GM12875 (cell line): ENCODE data around the gene DOC2B.
A peak's percentile ranks its signal among the peaks of the same experiment; 100 is the strongest.

Source experiments
- H3K4me3 ChIP-seq: one replicate; pipeline ENCODE4 v1.5.1; 2011; ENCODE audit warnings: low read depth, low read length, control low read depth
- TF ChIP-seq, protein P1 (sequence below): IDR thresholded peaks from 2 replicates; pipeline ENCODE4 v1.5.1; 2011; ENCODE audit warnings: low read depth, mild to moderate bottlenecking, control low read depth, inconsistent platforms, low read length, moderate library complexity, borderline replicate concordance; ENCODE audit not compliant: insufficient read depth

Gene DOC2B

DNA sequence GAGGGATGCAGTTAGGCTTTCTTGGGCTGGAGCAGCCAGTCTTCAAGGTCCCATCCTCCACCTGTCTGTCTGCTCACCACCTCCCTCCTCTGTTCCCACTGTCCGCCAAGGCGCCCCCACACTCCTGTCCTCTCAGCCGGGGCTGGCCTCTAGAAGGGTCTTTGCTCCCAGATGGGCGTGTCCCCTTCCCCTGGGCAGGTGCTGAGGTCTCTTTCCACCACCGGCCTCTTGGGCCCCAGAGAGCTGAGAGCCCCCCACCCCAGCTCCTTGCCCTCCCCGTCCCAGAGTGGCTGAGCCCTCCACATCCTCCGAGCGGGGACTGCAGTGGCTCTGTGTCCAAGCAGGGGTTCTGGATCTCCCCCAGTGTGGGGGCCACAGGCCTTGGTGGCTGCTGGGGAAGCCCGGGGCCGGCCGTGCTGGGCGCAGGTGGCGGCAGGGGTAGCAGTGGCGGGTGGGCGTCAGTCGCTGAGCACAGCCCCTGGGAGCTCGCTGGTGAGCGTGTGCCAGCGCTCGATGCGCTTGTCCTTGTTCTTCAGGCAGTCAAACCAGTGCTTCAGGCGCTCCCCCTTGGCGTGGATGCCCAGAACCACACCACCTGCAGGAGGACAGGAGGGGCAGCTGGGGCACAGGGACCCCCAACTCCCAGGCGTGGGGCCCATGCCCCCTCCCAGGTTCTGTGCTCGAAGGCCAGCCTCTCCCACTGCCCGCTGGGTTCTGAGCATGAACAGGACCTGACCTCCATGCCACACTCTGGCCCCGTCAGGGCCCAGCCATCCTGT, 34.3 kb downstream of the DOC2B start:
- H3K4me3 ChIP-seq, result no peak overlapping the region
- TF ChIP-seq, protein P1, sequence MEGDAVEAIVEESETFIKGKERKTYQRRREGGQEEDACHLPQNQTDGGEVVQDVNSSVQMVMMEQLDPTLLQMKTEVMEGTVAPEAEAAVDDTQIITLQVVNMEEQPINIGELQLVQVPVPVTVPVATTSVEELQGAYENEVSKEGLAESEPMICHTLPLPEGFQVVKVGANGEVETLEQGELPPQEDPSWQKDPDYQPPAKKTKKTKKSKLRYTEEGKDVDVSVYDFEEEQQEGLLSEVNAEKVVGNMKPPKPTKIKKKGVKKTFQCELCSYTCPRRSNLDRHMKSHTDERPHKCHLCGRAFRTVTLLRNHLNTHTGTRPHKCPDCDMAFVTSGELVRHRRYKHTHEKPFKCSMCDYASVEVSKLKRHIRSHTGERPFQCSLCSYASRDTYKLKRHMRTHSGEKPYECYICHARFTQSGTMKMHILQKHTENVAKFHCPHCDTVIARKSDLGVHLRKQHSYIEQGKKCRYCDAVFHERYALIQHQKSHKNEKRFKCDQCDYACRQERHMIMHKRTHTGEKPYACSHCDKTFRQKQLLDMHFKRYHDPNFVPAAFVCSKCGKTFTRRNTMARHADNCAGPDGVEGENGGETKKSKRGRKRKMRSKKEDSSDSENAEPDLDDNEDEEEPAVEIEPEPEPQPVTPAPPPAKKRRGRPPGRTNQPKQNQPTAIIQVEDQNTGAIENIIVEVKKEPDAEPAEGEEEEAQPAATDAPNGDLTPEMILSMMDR, result no peak

DNA sequence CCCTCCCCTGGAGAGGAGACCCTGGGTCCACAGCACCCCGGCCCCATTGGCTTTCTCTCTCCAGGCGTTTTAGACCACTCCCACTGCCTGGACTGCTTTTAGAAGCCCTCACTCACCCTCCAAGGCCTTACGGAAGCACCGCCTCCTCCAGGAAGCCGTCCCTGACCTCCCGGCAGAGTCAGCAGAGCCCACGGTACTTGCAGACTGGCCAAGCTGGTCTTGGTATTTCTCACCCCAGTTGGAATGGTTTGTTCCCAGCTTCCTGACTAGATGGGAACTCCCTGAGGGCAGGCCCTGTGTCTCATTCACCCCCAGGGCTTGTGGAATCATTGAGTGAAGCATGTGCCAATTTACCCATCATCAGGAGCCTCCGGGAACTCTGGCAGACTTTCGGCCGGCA, 34.9 kb downstream of the DOC2B start:
- TF ChIP-seq, protein P1, result no peak
- H3K4me3 ChIP-seq, result no peak overlapping the region

DNA sequence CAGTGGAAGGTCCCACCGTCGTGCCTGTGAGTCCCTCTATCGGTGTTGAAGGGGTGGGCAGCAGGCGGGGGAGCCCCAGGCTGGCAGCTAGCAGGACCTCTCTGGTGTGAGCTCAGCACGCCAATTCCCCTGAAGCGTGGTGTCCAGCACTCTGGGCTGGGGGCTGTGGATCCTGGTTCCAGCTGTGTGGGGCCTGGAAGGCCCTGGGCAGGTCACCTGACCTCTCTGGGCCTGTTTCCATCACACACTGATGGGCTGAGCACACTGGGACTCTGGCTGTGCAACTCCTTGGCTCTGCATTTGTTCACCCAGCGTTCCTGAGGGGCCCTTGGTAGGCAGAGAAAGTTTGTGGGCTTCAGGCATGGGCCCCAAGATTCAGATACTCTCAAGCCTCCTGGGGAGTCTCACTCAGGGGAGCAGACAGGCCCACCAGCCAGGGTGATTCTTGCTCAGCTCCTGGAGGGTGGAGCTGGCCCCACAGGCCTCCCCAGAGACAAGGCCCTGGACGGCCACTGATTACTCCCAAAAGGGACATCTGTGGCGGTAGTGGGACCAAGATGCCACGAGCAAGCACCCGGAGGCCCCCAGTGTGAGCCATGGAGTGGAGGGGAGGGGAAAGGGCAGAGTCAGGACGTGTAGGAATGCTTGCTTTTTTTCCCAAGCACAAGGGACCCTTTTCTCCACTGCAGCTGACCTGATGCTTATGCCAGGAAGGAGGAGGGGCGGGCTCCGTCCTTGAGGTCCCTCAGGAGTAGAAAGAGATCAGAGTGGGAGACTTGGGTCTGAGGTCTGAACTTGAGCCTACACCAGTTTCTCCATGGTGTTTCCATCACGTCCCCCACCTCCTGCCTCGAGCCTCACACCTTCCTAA, 35.5 kb downstream of the DOC2B start:
- TF ChIP-seq, protein P1, result no peak

DNA sequence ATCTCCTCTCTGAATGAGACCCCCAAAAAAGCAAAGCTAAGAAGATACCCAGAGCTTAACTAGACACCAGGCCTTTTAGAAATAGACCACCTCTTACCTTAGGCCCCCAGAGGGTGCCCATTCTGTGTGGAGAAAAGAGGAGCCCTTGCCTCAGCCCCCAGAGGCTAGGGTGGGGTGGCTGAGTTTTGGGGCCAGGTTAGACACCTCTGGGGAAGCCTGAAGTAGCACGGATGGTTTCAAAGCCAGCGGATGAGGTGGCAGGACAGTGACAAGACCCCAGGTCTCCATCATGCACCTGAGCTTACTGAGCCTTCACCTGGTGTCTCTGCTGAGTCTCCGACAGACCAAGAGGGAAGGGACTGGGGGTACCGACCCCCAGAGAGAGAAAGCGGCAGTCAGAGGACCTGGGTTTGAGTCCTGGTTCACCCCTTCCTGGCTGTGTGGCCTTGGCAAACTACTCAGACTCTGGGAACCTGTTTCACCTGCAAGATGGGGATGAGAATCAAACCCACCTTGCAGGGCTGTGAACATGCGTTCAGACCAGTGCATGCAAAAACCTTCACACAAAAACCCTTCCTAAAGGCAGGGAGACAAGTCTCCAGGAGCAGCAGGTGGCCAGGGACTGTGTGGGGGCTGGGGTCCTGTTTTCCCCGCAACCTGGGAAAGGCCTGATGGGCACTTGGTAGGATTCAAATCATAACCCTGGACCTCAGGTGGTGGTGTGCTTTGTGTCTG, 36.3 kb downstream of the DOC2B start:
- TF ChIP-seq, protein P1, result no peak
- no peak overlapping the region for H3K4me3 ChIP-seq

More for the DNA sequence above, 35.5 kb downstream of the DOC2B start:
- H3K4me3 ChIP-seq, result no peak overlapping the region

DNA sequence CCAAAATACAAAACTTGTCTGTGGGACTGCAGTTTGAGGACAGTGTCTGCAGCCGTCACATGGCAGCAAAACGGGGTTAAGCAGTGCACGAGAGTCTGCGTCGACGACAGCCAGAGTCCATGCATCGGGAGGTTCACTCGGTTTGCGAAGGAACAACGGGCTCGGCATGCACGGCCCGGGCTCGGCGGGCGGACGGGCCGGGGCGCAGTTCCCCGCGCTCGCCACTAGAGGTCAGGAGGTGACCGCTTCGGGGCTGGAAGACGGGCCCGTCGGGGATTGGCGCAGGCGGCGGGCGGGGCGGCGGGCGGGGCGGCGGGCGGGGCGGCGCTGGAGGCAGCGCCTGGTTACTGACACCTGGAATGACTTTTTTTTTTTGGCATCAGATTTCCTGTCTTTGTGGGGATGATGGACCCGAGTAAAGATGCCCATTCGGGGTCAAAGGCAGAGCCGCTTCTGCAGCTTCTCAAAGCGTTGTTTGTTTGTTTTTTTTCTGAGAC, 37.6 kb downstream of the DOC2B start:
- TF ChIP-seq, protein P1, result peak; percentile 90
- H3K4me3 ChIP-seq, result no peak overlapping the region

DNA sequence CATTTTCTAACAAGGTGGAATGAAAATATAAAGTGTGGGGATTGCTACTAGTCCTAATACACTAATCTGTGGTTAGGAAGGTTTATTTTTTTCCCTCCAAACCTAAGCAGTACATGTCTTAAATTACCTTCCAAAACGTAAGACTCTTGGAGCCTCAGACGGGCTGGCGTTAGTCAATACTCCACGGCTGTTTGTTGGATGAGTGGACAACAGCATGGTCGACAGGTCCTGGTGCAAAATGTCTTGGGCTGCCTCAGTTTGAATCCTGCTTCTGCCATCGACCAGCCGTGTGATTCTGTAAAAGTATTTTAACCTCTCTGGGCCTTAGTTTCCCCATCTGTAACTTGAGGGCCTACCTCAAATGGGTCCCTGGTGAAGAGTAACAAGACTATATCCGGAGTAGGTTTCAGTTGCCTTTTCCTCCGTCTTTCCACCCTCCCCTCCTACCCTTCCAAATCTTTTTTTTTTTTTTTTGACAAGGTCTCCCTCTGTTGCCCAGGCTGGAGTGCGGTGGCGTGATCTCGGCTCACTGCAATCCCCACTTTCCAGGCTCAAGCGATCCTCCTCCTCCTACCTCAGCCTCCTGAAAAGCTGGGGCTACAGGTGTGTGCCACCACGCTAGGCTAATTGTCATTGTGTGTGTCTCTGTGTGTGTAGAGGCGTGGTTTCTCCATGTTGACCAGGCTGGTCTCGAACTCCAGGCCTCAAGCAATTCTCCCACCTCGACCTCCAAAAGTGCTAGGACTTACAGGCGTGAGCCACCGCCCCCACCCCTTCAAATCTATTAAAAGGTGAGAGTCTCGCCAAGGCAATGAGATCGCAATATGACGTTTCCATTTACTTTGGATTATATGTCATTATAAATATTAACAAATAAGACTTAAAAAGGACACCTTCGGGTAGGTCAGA, 38.3 kb downstream of the DOC2B start:
- no peak overlapping the region for H3K4me3 ChIP-seq
- TF ChIP-seq, protein P1, result no peak
